ENCODE results near the gene MYH6.

The MYH6 gene

GRCh38 chr14:23347406-23348296 lies 60.4 kb downstream of the MYH6 start:
- H3K4me3 ChIP-seq (ENCODE audit: low read depth, low read length, poor library complexity, severe bottlenecking), result no peak overlapping the region
- H3F3A ChIP-seq (ENCODE audit: insufficient read depth, low read length), result no peaks in the 10 kb centered on the region
- H3K4me1 ChIP-seq (ENCODE audit: insufficient read depth, low read length, severe bottlenecking), result no peaks in the 10 kb centered on the region
- no peak overlapping the region for H3K4me2 ChIP-seq (ENCODE audit: low read length)
- H3K9me3 ChIP-seq (ENCODE audit: low read length), result no peaks in the 10 kb centered on the region
- no peaks in the 10 kb centered on the region for H4K20me1 ChIP-seq (ENCODE audit: insufficient read depth, low read length)
- H2AFZ ChIP-seq (ENCODE audit: low read length), result no peak overlapping the region
- TF ChIP-seq, protein P1, sequence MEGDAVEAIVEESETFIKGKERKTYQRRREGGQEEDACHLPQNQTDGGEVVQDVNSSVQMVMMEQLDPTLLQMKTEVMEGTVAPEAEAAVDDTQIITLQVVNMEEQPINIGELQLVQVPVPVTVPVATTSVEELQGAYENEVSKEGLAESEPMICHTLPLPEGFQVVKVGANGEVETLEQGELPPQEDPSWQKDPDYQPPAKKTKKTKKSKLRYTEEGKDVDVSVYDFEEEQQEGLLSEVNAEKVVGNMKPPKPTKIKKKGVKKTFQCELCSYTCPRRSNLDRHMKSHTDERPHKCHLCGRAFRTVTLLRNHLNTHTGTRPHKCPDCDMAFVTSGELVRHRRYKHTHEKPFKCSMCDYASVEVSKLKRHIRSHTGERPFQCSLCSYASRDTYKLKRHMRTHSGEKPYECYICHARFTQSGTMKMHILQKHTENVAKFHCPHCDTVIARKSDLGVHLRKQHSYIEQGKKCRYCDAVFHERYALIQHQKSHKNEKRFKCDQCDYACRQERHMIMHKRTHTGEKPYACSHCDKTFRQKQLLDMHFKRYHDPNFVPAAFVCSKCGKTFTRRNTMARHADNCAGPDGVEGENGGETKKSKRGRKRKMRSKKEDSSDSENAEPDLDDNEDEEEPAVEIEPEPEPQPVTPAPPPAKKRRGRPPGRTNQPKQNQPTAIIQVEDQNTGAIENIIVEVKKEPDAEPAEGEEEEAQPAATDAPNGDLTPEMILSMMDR (IDR thresholded peaks at IDR 0.05; ENCODE audit: low read length), result no peak
- no peak for TF ChIP-seq EZH2 (IDR thresholded peaks at IDR 0.05; ENCODE audit: borderline replicate concordance, low read length)
- H3K9me2 ChIP-seq (ENCODE audit: low read depth, low read length), result no peaks in the 10 kb centered on the region
- no peak overlapping the region for H3K27ac ChIP-seq (ENCODE audit: low read depth, low read length, poor library complexity, severe bottlenecking)
- H3K36me3 ChIP-seq (ENCODE audit: insufficient read depth, low read length), result no peaks in the 10 kb centered on the region
- no peaks in the 10 kb centered on the region for H3K79me2 ChIP-seq (ENCODE audit: insufficient read depth, low read length)
- no peaks in the 10 kb centered on the region for H3K27me3 ChIP-seq (ENCODE audit: insufficient read depth, low read length)
- no peak overlapping the region for H3K9ac ChIP-seq (ENCODE audit: low read length)

GRCh38 chr14:23346693-23347405 lies 61.2 kb downstream of the MYH6 start:
- no peak overlapping the region for H3K27ac ChIP-seq (ENCODE audit: low read depth, low read length, poor library complexity, severe bottlenecking)
- H3K4me2 ChIP-seq (ENCODE audit: low read length), result no peak overlapping the region
- H2AFZ ChIP-seq (ENCODE audit: low read length), result no peak overlapping the region
- H3F3A ChIP-seq (ENCODE audit: insufficient read depth, low read length), result no peaks in the 10 kb centered on the region
- no peaks in the 10 kb centered on the region for H3K9me3 ChIP-seq (ENCODE audit: low read length)
- H3K9ac ChIP-seq (ENCODE audit: low read length), result no peak overlapping the region
- H3K9me2 ChIP-seq (ENCODE audit: low read depth, low read length), result no peaks in the 10 kb centered on the region
- H3K79me2 ChIP-seq (ENCODE audit: insufficient read depth, low read length), result no peaks in the 10 kb centered on the region
- TF ChIP-seq EZH2 (IDR thresholded peaks at IDR 0.05; ENCODE audit: borderline replicate concordance, low read length), result no peak
- TF ChIP-seq, protein P1 (IDR thresholded peaks at IDR 0.05; ENCODE audit: low read length), result no peak
- H3K4me3 ChIP-seq (ENCODE audit: low read depth, low read length, poor library complexity, severe bottlenecking), result no peak overlapping the region
- no peaks in the 10 kb centered on the region for H3K27me3 ChIP-seq (ENCODE audit: insufficient read depth, low read length)
- no peaks in the 10 kb centered on the region for H4K20me1 ChIP-seq (ENCODE audit: insufficient read depth, low read length)
- no peaks in the 10 kb centered on the region for H3K36me3 ChIP-seq (ENCODE audit: insufficient read depth, low read length)
- H3K4me1 ChIP-seq (ENCODE audit: insufficient read depth, low read length, severe bottlenecking), result no peaks in the 10 kb centered on the region

DNA sequence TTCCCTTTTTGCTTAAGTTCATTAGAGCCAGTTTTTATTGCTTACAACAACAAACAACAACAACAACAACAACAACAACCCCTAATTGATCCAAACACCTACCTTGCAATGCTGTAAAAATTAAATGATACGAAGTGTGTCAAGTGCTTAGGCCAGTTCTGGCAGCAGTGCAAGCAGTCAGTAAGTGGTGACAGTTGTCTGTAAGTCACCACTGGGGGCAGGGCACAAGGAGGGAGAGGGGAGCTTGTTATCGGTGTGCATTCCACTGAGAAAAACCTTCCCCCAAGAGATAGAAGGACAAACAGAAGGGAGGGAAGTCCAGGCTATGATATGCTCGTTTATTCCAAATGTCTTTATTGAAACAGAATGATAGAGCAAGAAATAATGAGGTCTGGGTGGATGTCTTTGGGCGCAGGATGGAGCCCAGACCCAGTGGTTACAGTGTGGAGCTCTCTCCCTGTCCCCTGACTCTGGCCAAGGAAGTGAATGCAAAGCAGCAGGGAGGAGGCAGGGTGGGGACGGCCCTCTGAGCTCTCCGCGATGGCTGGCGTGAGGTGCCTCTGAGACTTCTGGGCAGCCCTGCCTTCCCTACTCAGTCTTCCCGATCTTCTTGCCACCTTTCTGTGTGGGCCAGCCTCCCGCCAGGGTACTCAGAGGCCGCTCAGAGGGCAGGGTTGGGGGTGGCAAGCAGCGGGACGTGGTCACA lies 61.9 kb downstream of the MYH6 start:
- H3K4me2 ChIP-seq (ENCODE audit: low read length), result no peak overlapping the region
- no peaks in the 10 kb centered on the region for H3K27me3 ChIP-seq (ENCODE audit: insufficient read depth, low read length)
- H3K4me3 ChIP-seq (ENCODE audit: low read depth, low read length, poor library complexity, severe bottlenecking), result no peak overlapping the region
- H3K9me2 ChIP-seq (ENCODE audit: low read depth, low read length), result no peaks in the 10 kb centered on the region
- H2AFZ ChIP-seq (ENCODE audit: low read length), result no peak overlapping the region
- H3K9me3 ChIP-seq (ENCODE audit: low read length), result no peaks in the 10 kb centered on the region
- no peaks in the 10 kb centered on the region for H3K36me3 ChIP-seq (ENCODE audit: insufficient read depth, low read length)
- no peaks in the 10 kb centered on the region for H3K4me1 ChIP-seq (ENCODE audit: insufficient read depth, low read length, severe bottlenecking)
- no peaks in the 10 kb centered on the region for H3F3A ChIP-seq (ENCODE audit: insufficient read depth, low read length)
- no peak for TF ChIP-seq EZH2 (IDR thresholded peaks at IDR 0.05; ENCODE audit: borderline replicate concordance, low read length)
- TF ChIP-seq, protein P1 (IDR thresholded peaks at IDR 0.05; ENCODE audit: low read length), result no peak
- no peaks in the 10 kb centered on the region for H4K20me1 ChIP-seq (ENCODE audit: insufficient read depth, low read length)
- H3K27ac ChIP-seq (ENCODE audit: low read depth, low read length, poor library complexity, severe bottlenecking), result no peak overlapping the region
- H3K79me2 ChIP-seq (ENCODE audit: insufficient read depth, low read length), result no peaks in the 10 kb centered on the region
- H3K9ac ChIP-seq (ENCODE audit: low read length), result no peak overlapping the region
